Measurements from ENCODE around the gene CD22.
"Not testable (repeated sequence)": the region's sequence is repeated elsewhere in the genome, so short reads cannot be mapped to it uniquely, and the experiment has no call there.

CD22 gene

GRCh38 chr19:35345671-35346111, 16.7 kb downstream of the CD22 start:
- no peak for DNase-seq

GRCh38 chr19:35346193-35347052, 17.4 kb downstream of the CD22 start:
- peak; percentile 82 for DNase-seq

GRCh38 chr19:35347171-35347929, 18.4 kb downstream of the CD22 start, which contains the start of gene FFAR1:
TSS of gene FFAR1 (plus strand) at chr19:35347902. CDS start at chr19:35351552, 3,650 bp downstream.
- peak; percentile 69 for DNase-seq

DNA sequence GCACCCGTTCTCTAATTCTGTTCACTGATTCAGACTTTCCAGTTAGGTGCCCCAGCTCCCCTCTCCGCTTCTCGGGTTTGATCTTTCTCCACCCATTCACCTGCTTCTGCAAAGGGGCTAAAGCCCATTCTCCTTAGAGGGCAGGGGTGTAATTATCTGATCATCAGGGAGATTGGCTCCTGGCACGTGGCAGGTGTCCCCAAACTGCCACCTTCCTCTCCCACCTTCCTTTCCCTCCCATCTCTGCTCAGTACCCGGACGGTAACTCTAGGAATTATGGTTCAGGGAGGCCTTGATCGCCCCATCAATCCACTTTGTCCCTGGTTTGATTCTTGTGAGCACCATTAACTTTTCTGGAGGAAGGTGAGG, 18.9 kb downstream of the CD22 start:
- no peak for DNase-seq

- DNase-seq = no peak
Measured at GRCh38 chr19:35348911-35349611, 20.1 kb downstream of the CD22 start.

GRCh38 chr19:35349614-35350521, 20.9 kb downstream of the CD22 start:
- DNase-seq = no peak

DNA sequence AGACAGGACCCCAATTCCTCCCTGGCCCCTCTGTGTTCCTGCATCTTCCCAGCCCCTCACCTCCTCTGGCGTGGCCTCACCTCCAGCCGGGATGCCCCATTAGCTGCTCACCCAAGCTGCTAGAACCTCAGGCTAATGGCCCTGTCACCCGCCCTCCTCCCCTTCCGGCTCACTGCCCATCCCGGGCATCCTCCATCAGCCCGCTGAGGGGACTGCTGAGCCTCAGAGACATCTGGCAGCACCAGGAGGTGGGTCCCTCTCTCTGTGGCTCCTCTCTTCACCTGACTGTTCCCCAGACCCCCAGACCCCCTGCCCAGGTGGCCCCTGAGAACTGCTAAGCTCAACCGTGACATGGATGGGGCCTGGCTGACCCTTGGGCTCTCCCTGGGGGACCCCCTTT, 21.6 kb downstream of the CD22 start:
- no peak for DNase-seq

DNA sequence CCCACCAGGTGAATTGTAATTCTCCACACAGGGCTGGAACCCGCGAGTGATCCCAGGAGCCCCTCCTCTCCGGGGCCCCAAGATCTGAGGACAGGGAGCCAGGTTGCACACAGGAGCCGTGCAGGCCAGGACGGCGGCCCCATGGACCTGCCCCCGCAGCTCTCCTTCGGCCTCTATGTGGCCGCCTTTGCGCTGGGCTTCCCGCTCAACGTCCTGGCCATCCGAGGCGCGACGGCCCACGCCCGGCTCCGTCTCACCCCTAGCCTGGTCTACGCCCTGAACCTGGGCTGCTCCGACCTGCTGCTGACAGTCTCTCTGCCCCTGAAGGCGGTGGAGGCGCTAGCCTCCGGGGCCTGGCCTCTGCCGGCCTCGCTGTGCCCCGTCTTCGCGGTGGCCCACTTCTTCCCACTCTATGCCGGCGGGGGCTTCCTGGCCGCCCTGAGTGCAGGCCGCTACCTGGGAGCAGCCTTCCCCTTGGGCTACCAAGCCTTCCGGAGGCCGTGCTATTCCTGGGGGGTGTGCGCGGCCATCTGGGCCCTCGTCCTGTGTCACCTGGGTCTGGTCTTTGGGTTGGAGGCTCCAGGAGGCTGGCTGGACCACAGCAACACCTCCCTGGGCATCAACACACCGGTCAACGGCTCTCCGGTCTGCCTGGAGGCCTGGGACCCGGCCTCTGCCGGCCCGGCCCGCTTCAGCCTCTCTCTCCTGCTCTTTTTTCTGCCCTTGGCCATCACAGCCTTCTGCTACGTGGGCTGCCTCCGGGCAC, 22.6 kb downstream of the CD22 start:
- no peak for DNase-seq

- no peak for DNase-seq
Measured at GRCh38 chr19:35352177-35352447, 23.1 kb downstream of the CD22 start.

GRCh38 chr19:35352448-35353304, 23.7 kb downstream of the CD22 start:
- peak; percentile 69 for DNase-seq

GRCh38 chr19:35353635-35354034, 24.6 kb downstream of the CD22 start:
- peak; percentile 39 for DNase-seq

GRCh38 chr19:35354898-35355297, 25.9 kb downstream of the CD22 start:
- DNase-seq = no peak

DNA sequence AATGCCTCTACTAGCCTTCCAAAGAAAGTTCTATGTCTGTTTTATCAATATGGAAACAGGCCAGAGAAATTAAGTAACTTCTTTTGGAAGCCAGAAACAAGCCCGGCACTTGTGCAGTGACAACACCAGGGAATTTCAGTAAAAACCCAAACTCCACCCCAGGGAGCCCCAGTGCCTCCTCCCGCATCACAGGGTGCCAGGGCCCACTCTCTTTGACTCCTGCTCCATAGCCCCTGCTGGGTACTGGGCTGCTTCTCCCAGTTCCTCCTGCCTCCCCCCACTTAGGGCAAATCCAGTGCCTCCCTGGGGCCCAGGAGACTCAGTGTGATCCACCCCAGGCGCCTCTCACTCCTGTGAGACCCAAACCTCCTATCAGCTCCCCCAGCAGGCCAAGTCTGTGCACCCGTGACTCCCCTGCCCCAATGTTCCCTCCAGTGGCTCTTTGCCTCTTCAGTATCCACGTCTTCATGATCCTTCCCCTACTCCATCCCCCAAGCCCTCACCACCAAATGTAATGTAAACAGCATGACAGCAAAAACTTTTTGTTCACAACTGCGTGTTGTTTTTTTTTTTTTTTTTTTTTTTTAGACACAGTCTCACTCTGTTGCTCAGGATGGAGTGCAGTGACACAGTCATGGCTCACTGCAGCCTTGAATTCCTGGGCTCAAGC, 26.9 kb downstream of the CD22 start:
- DNase-seq = no peak

DNA sequence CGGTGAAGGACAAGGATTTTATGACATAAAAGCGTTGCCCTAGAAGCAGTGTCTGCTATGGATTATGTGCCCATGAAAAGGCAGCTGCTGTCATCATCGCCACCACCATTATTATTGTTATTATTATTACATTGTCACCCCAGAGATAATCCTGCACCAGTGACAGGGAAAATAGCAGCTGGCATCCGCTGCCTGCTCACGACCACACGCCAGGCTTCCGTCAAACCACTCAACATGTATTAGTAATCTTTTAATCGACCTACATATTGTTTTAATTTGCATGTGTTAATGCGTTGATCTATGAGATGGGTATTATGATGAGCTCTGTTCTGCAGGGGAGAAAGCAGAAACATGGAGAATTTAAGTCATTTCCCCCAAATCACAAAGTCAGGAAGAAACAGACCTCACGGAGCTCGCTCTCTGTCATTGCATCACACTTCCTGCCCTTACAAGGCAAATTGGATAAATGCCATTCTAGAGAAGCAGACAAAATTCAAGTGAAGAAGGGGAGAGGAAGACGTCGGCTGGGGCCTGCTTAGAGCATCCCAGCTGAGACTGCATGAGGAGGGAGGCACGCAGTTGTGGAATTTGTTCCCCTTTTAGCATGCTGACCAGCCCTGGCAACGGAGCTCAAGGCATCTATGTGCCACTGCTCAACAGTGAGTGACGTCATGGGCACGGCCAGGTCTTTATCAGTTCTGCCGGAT, 29.0 kb downstream of the CD22 start, which contains the start of gene FFAR3:
Gene FFAR3 (plus strand): TSS at position 594 of the 707 bp plus-strand sequence. CDS start 431 bp downstream, outside the sequence.
- DNase-seq = peak; percentile 75

GRCh38 chr19:35358834-35359233, 29.8 kb downstream of the CD22 start:
- DNase-seq = not testable (repeated sequence)

DNA sequence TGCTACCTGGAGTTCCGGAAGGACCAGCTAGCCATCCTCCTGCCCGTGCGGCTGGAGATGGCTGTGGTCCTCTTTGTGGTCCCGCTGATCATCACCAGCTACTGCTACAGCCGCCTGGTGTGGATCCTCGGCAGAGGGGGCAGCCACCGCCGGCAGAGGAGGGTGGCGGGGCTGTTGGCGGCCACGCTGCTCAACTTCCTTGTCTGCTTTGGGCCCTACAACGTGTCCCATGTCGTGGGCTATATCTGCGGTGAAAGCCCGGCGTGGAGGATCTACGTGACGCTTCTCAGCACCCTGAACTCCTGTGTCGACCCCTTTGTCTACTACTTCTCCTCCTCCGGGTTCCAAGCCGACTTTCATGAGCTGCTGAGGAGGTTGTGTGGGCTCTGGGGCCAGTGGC, 30.4 kb downstream of the CD22 start:
- DNase-seq = not testable (repeated sequence)

GRCh38 chr19:35360081-35360480, 31.1 kb downstream of the CD22 start:
- not testable (repeated sequence) for DNase-seq

DNA sequence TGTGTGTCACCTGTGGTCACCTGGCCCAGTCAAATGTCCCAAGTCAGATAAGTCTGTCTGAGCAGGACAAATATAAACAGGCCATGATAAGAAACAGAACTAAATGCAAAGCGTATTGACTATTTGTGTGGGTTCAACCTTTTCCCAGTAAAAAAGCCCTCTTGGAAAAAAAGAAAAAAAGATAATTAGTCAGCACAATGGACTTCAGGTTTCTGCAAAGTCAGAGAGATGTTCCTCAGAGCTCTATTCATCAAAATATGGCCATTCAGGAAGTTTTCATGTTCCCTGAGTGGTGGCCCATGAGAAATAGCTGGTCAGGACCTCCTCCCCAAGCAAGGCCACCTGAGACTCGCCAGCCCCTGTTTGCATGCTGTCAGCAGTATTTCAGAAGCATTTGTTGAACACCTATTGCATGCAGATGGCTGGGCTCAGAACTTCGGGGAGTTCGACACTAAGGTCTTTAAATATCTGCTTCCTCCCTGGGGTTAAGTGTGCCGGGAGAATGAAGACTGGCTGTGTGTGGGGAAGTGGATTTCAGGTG, 32.0 kb downstream of the CD22 start:
- no peak for DNase-seq
